Kidney epithelial cell (primary cell): ENCODE data around the gene GRAMD2A. TPM values are rescaled to one million over a fixed set of nuclear protein-coding genes. Genes with fewer than 3 reads are reported as not detected.

Experiments
- DNase-seq: peaks from one replicate; pipeline ENCODE4 v3.0.0-alpha.2; 2010; ENCODE audit warnings: low read depth
- H3K27me3 ChIP-seq: 2 replicates; pipeline ENCODE4 v1.6.0; 2011; ENCODE audit warnings: low read length; ENCODE audit not compliant: control insufficient read depth, insufficient read depth
- H3K36me3 ChIP-seq: 2 replicates; pipeline ENCODE4 v1.5.1; 2011; ENCODE audit warnings: low read length; ENCODE audit not compliant: control insufficient read depth, insufficient read depth
- H3K4me3 ChIP-seq: 2 replicates; pipeline ENCODE4 v1.5.1; 2011; ENCODE audit warnings: low read depth, mild to moderate bottlenecking, control low read depth, low read length
- CTCF ChIP-seq: IDR thresholded peaks from 2 replicates; pipeline ENCODE4 v1.5.1; 2011; ENCODE audit warnings: mild to moderate bottlenecking, moderate library complexity, low read length, control low read depth, inconsistent platforms; ENCODE audit not compliant: insufficient read depth, poor library complexity, severe bottlenecking
- total RNA-seq: library from RNA; depleted of rRNA; stranded (reverse); fragments of >200 nt; gene quantifications from 2 replicates; pipeline ENCODE4 v1.2.3, GENCODE V29; 2015

GRAMD2A gene
- 0.89 and 2.4 TPM in 2 replicates for total RNA-seq

DNA sequence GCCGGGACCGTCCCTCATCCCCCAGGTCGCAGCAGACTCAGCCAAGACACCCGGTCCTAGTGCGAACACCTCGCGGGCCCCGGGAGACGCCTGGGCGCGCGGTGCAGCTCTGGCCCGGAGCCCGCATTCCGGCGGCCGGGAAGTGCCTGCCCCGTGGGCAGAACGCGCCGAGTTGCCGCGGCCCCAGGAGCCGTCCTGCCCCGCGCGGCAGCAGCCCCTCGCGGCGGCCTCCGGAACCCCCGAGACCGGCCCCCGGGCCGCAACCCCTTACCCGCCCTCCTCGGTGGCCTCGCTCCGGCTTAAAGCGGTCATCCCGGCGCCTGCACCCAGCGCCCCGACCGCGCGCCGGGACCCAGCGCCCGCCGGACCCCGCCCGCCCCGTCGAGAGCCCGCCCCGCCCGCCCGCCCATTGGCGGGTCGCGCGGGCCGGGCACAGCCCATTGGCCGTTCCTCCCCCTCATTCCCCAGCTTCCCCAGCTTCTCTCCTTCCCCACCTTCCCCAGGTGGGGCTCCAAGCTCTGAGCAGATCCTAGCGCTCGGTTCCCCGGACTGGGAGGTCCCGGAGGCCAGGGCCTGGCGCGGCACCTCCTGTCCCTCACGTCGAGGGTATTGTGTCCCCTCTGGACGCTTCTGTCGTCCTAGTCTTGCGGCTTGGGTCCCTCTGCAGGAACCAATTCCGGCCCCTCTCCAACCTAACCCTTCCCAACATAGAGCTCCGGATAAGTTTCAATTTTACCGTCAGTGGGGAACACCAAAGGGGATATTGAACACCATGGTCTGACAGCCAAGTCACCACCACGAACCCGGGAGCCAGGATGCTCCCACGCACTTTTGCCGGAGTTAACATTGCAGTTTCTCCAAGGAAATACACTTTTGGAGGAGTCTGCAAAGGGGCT is at the start of gene GRAMD2A:
Gene GRAMD2A, minus strand, starts transcription at position 328 of the 896 bp plus-strand sequence.
- Histone ChIP-seq H3K4me3 (peak within 1 kb of the TSS; percentile 25), H3K36me3 (peaks cover 13% of the 10 kb centered on the region), H3K27me3 (no peaks in the 10 kb centered on the region)
- no peak for DNase-seq
- no peak for TF ChIP-seq CTCF

GRCh38 chr15:72242775-72243370 is 45.3 kb upstream of the GRAMD2A start:
- H3K27me3 ChIP-seq = no peaks in the 10 kb centered on the region
- DNase-seq = no peak
- no peak overlapping the region for H3K4me3 ChIP-seq
- no peaks in the 10 kb centered on the region for H3K36me3 ChIP-seq
- no peak for TF ChIP-seq CTCF

DNA sequence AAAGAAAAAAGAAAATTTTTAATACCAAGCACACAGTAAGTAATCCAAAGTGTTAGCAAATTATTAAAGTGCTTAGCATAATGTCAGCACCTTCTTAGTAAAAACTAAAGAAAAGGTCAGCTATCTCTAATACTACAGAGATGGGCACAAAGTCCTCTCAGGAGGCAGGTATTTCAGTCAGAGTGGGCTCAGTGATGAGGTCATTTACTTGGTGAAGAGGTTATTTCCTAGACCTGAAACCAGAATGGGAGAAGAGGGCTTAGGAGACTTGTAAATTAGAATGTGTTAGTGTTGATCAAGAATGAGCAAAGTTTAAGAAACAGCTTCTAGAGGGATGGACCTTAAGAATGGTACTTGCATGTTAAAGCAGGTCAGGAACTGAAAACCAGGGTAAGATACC is 42.1 kb upstream of the GRAMD2A start:
- Histone ChIP-seq H3K27me3 (no peaks in the 10 kb centered on the region), H3K36me3 (no peaks in the 10 kb centered on the region), H3K4me3 (no peak overlapping the region)
- TF ChIP-seq CTCF = no peak
- DNase-seq = no peak

- Histone ChIP-seq H3K27me3 (no peaks in the 10 kb centered on the region), H3K4me3 (no peak overlapping the region), H3K36me3 (no peaks in the 10 kb centered on the region)
- DNase-seq = no peak
- TF ChIP-seq CTCF = no peak
Observed at GRCh38 chr15:72238586-72238985, 41.0 kb upstream of the GRAMD2A start.

DNA sequence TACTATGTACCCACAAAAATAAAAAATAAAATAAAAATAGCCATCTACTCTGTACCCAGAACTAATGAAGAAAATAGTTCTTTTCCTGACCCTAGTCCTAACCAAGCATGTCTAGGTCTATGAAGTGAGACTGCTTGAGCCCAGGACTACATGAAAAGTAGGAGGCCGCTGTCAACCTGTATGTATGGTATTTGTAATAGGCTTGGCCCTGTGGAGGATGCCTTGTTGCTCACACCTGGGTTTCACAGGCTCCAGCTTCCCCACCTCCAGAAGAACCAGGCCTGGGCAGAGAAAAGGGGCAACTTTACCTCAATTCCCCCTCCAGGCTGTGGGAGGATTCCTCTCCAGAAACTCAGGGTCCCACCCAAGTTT is 40.3 kb upstream of the GRAMD2A start:
- no peak overlapping the region for H3K4me3 ChIP-seq
- no peaks in the 10 kb centered on the region for H3K27me3 ChIP-seq
- no peak for TF ChIP-seq CTCF
- no peak for DNase-seq
- H3K36me3 ChIP-seq = no peaks in the 10 kb centered on the region
